Measurements from ENCODE around the gene KIF26A.
A peak's percentile ranks its signal among the peaks of the same experiment; 100 is the strongest.

Gene KIF26A

DNA sequence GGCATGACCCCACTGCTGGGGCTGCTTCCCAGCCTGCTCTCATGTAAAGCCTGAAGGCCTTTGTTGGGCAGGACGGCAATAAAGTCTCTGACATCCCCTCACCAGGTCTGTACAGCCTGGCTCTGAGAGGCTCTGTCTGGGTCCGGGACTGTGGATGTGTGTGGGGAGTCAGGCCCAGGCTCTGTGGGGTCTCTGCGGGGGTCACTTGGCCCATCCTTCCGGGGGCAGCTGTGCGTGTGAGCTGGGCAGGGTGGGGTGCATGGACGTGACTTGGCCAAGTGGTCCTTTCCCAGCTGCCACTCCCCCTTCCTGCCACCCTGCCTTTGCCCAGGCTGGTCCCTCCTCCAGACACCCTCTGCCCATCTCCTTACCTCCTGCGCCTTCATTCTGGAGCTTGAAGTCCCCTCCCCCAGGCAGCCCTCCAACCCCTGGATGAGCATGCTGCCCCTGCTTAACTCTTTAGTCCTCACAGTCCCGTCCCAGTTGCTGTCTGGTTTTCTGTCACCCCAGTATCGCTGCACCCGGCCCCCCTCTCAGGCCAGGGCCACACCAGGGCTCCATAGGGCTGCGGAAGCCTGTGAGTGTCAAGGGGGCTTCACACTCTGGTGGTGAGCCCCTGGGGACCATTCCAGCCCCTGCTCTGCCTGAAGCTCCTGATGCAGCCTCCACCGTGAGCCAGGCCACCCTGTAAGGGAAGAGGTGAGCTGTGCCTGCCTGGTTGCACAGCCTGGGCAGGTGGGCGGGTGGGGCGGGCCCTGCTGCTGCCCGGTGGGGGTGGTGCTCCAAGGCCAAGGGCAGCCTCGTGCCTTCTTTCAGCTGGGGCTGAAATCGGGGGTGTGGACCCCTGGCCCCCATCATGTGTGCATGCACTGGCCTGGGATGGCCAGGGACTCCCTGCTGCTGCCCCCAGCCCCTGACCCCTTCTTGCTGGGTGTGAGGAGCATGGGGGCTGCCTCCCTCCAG is 25.5 kb upstream of the KIF26A start:
- DNase-seq (ENCODE audit: low spot score) = no peak

DNA sequence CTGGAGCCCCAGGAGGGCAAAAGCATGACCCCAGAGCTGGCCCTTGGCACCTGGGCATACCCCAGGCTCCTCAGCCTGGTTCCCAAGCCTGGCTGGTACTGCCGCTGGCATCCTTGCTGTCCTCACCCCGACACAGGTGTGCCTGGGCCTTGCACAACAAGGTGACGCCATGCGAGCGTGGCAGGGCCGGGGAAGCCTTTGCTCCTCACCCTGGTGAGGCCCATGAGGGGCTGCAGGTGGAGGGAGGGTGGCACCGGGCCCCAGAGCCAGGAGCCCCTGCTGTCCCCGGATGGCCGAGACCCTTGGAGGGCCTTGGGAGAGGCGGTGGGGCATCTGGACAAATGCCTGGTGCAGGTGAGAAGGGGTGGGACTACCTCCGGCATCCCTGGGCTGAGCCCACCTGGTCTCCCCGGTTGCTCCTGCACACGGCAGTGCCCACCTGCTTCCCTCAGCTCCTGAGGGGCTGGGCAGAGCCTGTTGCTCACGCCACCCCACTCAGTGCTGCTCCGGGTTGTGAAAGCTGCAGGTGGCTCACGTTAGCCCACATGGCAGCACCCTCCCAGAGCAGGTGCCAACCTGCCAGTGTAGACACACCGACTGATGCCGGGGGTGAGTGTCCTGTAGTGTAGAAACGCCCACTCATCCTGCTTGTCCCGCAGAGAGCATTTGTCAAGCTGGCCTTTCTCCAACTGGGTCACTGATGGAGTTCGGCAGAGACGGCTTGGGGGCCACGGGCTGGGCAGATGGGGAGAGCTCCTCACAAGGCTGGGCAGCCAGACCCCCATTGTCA is 24.6 kb upstream of the KIF26A start:
- DNase-seq (ENCODE audit: low spot score) = no peak

DNA sequence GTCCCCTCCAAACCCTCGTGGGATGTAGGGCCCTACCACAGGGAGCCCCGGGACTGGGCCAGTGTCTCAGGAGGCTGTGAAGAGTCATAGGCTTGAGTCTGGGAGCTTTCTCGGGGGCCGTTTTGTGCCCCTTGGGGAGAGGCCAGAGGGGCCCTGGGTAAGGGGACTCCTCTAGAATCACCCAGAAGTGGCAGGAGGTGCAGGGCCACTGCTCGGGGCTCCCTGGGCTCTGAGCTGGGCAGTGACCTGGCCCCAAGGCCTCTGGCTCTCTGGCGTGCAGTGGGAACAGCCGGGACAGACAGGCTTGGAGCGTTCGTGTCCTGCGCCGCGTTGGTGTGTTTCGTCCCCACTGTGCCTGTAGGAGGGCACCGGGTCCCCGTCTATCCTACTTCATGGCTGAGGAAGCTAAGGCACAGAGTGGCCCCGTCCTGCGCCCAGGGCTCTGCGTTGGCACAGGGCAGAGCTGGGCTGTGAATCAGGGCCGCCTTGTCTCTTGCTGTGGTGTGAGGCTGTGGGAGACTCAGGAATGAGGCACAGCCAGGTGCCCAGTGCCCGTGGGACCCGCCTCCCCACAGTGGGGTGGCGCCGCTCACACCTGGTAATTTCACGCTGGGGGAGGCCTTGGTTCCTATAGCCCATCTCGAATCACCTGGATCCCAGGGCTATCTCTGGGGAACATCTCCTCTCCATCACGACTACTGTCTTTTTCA is 23.8 kb upstream of the KIF26A start:
- no peak for DNase-seq (ENCODE audit: low spot score)

DNA sequence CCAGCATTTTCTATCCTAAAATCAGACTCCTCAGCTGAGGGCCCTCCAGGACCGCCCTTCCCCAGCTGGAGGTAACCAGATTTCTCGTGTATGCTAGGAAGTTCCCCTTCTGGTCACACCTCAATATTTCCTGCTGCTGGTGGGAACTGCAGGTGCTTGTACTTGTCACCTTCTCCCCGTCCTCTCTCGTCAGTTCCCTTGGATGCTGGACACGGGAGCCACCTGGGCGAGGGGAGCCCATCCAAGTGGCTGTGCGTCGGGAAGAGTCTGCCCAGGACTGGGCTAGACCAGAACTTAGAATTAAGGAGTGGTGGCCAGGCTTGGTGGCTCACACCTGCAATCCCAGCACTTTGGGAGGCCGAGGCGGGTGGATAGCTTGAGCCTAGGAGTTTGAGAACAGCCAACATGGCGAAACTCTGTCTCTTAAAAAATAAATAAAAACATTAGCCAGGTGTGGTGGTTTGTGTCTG is 23.2 kb upstream of the KIF26A start:
- DNase-seq (ENCODE audit: low spot score) = no peak

DNA sequence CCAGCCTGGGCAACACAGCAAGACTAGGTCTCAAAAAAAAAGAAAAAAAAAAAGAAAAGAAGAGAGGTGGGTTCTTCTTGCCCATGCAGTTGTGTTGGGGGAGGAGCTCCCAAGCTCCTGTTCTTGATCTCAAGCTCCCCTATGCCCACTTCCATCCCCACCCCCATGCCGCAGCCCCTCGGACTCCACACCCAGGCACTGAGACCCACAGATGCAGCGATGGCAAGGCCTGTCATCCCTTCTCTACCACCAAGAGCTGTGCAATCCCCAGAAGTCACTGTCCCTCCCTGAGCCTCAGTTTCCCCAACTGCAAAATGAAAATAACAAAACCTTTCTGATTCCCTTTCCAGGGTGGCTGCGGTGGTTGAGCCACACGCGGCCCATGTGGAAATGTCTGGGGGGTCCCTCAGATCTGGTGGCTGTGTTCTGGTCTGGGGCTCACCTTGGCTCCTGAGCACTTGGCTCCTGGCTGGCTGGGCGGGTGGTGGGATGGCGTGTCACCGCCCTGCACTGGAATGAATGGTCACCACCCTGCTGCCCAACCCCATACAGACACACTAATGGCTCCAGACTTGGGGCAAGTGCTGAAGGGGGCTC is 22.6 kb upstream of the KIF26A start:
- DNase-seq (ENCODE audit: low spot score) = no peak

DNA sequence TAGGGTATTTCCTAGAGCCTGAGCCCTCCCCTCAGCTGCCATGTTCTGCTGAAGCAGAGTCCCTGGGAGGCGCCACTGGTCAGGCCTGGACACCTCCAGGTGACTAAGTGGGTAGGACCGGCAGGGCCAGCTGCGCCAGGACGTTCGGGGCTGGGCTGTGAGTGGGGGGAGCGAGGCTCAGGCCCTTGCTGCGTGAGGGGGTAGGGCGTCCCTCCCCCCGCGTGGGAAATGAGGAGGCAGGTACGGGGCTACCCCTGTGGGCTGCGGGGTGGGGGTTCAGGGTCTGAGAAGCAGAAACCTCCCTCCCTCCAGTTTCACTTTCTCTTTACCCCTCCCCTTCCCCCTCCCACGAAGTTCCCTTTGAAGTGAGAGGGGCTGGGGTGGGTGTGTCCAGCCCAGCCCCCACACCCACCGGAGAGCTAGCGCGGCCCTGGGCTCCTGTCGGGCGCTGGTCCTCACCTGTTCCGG is 22.1 kb upstream of the KIF26A start:
- no peak for DNase-seq (ENCODE audit: low spot score)

DNA sequence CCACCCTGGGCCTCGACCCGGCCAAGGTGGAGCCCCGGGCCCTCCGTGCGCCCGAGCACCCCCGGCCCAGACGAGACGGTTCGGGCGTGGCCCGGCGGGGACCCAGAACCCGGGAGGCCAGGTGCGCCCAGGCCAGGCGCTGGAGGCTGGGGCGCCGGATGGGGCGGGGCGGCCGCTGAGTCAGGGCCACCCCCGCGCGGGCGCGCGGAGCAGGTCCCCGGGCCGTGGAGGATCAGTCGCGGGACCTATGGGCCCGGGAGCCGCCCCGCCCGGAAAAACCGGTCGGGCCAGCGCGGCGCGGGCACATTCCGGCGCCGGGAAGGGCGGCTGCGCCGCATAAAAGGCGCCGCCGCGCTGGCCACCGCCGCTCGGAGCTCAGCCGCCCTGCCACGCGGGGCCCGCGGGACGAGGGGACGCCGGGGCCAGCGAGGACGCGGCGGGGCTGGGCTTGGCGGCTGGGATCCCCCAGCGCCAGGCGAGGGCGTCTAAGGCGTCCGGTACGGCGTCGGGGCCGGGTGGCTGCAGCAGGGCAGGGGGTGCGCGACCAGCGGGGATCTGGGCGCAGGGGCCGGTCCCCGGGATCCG is 21.5 kb upstream of the KIF26A start:
- DNase-seq (ENCODE audit: low spot score) = no peak

DNA sequence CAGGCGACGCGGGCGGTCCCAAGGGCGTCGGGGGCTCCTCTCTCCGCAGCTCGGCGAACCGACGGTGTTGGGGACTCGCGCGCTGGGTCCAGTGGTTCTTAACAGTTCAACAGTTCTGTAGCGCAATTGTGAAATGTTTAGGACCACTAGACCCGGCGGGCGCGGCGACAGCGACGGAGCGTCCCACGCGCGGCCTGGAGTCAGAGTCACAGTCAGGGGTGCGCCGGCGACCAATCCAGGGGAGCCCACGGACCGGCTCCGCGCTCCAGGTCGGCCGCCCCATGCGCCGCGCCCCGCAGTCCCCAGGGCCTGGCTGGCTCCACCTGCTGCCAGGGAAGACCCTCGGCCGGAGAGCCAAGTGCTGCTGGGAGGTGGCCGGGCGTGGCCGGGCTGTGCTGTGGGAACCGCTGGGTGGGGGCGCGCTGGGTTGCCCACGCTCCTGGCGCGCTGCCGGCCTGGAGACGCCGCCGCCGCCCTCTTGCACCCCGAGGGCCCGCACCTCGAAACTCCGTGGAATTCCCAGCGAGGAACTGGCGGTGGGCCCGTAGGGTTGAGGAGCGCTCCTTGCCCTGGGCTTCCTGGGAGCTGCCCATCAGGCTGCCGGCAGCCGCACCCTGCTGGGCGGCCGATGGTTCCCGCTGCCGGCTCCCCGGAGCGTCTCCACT is 20.9 kb upstream of the KIF26A start:
- no peak for DNase-seq (ENCODE audit: low spot score)

DNA sequence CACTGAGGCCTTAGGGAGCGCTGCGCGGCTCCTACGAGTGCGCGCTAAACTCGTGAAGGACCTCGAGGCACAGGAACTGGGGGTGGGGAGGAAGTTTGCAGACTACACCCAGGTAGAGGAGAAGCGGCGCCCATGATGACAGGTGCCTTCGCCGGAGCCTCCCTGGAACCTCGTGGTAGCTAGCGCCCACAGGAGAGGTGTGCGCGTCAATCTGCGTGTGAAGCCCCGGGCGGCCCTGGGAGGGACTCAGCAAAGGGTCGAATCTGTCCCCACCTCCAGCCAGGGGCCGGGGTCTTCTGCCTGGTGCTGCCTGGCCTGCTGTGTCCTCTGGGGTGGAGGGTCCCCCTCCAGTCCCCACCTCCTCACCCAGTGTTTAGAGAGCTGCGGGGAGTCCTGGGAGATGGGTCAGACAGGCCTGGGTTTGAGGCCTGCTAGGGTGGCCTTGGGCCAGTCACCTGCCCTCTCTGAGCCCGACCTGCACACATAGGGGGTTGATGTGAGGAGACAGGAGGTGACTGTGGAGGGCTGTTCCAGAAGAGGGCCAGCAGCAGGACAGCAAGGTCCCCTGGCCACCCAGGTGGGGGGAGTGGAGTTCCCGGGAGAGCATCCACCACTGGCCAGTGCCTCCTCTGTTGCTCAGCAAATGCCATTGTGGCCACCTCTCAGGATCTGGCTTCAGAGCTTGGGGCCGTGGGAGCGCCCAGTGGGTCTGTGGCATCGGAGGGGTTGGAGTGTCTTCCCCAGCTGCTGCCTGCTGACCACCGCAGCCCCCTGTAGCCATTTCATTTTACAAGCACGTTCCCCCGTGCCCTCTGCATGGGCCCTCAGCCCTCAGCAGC is 20.2 kb upstream of the KIF26A start:
- DNase-seq (ENCODE audit: low spot score) = no peak

DNA sequence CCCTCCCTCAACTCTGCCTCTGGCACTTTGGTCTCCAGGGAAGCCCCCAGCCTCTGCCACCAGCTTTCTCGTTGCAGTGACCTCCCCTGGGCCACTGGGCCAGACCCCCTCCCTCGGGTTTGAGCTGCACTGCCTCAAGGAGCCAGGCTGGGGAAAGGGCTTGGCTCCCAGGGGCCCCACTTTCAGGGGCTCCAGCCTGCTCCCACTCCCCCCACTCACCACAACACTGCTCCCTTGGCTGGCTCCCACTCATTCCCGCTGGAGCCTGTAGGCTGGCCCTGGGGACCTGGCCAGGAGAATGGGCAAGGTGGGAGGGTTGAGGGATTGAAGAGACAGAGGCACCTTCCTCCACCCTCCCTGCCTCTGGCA is 19.3 kb upstream of the KIF26A start:
- no peak for DNase-seq (ENCODE audit: low spot score)

DNA sequence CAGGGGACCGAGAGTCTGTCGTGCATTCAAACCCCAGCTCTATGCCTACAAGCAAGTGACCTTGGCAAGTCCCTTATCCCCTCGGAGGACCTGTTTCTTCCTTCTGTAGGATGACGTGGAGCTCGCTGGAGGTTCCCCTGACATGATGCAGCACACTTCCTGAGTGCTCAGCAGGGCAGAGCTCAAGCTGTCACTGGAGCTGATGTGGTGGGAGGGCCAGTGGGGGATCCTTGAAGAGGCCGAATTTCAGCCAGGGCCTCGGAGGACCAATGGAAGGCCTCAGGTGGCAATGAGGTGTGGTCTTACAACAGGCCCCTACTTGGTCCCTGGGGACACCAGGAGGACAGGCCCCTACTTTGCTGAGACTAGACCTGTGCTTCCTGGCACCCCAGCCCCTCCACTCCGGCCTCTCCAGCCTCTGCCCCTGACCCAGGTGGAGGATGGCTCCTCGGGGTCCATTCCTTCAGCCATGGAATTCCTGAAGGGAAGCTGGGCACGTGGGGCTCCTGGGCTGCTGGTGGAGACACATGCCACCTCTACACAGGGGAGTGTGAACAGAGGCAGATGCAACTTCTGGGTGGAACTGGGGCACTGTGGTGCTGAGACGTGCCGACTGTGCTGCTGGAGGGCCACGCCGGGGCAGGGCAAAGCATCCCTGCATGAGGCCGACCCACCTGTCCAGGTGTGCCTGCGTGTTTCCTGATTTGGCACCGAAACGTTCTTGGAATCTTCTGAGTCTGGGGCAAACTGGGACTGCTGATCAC is 18.7 kb upstream of the KIF26A start:
- no peak for DNase-seq (ENCODE audit: low spot score)

DNA sequence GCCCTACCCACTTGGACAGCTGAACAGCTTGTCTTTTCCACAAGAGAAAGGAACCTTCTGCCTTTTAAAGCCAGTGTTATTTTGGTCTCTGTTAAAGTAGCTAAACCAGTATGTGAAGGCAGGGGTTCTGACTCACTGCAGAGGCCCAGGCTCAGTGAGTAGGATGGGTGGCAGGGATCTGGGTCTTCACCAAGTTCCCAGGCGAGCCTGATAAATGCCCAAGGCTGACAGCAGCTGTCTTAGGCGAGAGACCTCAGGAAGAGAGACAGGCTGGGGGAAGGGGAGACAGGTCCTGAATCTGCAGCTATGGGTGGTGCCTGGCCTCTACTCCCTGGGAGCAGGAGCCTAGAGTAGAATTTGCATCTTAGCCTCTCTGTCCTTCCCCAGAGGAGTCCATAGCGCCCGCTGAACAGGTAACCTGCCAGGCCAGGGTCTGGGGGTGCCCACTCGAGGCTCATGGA is 18.1 kb upstream of the KIF26A start:
- DNase-seq (ENCODE audit: low spot score) = no peak

DNA sequence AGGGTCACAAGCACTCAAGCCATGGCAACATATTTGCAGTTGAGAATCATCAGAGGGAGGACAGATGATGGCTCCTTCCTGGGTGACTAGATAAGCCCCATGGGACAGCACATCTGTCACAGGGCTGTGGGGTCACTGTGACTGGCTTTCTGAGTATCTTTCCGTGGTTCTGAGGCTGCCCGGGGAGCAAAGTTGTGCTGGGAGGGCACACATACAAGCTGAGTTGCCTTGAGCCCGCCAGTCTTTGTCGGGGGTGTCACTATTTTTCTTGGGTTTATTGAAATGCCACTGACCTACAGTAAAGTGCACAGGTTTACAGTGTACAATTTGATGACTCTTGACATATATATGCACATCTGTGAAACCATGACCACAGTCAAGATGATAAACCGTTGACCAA is 17.2 kb upstream of the KIF26A start:
- no peak for DNase-seq (ENCODE audit: low spot score)

DNA sequence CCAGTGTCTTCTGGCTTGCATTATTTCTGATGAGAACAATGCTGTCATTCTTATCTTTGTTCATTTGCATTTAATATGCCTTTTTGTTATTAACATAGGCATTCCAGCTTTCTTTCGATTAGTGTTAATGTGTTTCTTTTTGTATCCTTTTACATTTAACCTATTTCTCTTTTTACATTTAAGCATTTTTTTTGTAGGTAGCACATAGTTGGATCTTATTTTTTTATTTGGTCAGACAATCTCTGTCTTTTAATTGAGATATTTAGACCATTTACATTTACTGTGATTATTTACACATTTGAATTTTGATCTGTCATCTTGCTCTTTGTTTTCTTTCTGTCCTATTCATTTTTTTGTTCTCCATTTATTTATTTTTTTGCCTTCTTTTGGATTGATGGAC is 14.5 kb upstream of the KIF26A start:
- no peak for DNase-seq (ENCODE audit: low spot score)

DNA sequence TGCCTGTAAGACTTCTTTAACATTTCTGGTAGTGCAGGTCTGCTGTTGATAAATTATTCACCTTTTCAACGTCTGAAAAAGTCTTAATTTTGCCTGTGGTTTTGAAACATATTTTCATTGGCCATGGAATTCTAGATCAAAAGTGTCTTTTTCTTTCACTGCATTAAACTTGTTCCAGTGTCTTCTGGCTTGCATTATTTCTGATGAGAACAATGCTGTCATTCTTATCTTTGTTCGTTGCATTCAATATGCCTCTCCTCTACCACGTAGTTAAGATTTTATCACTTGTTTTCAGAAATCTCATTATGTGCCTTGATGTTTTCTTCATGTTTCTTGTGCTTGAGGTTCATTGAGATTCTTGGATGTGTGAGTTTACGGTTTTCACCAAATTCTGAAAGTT is 13.4 kb upstream of the KIF26A start:
- no peak for DNase-seq (ENCODE audit: low spot score)

DNA sequence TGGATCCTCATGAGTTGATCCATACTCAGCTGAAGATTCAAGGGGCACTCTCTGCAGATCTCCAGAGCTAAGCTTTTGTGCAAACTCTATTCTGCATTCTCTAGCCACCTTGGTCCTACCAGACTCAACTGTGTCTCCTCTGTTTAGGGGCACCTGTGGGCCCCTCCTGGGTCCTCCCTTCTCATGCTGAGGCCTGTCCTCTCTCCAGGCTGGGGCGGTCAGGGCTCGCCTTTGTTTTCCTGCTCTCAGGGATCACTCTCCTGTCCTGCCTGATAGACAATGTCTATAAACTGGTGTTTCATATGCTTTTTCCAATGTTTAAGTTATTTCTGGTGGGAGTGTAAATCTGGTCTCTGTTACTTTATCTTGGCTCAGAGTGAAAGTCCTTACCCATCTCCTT is 11.6 kb upstream of the KIF26A start:
- no peak for DNase-seq (ENCODE audit: low spot score)

DNA sequence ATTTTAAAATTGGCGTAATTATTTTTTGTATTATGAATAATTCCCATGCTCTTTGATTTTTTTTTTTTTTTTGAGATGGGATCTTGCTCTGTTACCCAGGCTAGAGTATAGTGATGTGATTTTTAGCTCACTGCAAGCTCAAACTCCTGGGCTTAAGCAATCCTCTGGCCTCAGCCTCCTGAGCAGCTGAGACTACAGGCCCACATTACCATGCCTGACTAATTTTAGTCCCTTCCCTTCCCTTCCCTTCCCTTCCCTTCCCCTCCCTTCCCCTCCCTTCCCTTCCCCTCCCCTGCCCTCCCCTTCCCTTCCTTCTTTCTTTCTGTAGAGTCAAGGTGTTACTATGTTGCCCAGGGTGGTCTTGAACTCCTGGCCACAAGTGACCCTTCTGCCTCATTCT is 9.4 kb upstream of the KIF26A start:
- no peak for DNase-seq (ENCODE audit: low spot score)

DNA sequence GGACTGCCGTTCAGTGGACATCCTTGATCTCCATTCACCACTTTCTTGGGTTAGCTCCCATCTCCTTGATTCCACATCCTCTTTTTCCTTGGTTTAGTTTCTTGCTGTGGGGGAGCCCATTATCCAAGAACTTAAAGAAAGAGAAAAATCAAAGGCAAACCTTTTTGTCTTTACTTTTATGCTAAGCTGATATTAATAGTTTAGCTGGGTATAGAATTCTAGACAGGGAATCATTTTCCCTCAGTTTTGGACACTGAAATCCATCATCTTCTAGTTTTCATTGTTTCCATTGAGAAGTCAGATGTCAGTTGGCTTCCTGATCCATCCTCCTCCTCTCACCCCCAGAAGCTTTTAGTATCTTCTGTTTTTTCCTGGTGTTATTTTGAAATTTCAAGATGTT is 8.8 kb upstream of the KIF26A start:
- no peak for DNase-seq (ENCODE audit: low spot score)

DNA sequence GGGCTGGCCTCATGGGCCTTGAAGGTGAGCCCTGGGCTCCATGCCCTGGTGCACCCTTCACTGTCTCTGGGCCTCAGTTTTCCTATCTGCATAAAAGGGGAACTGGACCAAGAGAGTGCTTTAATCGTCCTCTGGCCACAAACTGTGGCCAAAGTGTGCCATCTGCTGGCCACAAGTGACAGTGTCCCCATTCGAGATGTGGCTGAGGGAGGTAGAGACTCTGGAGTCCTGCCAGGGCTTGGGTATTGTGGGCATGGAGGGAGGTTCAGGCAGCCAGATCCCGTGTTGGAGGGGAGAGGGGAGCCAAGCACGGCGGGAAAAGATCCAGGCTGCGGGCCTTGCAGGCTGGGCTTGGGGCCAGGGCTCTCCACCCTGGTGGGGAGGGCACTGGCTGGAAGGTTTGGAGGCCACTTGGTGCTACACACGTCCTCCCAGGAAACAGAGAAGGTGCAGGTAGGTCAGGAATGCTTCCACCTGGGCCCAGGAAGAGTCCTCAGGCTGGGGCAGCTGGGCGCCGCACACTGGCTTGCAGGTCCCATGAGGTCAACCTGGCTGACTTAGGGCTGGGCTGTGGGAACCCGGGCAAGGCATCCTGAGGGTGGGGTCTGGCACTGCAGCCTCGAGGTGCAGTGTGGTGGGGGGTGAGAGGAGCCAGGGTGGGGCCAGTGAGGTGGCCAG is 7.3 kb upstream of the KIF26A start:
- peak; percentile 64 for DNase-seq (ENCODE audit: low spot score)

All from Ammon's horn (tissue), 1 donor.